H1 (cell line): ENCODE data around the gene ACO1. TPM values are rescaled to one million over a fixed set of nuclear protein-coding genes. Genes with fewer than 3 reads are reported as not detected.

Experiments
- CBX5 ChIP-seq: fragments of 300-800, 300-1000 bp; sonication (generic); IDR thresholded peaks from 2 replicates; pipeline ENCODE4 v1.7.1; 2016; ENCODE audit warnings: antibody characterized with exemption, low read length, low read depth
- CBX8 ChIP-seq: fragments of 300-800, 300-1000 bp; sonication (generic); IDR thresholded peaks from 2 replicates; pipeline ENCODE4 v1.7.1; 2016; ENCODE audit warnings: low read depth, low read length, borderline replicate concordance
- SIRT6 ChIP-seq: IDR thresholded peaks from one replicate; pipeline ENCODE4 v1.7.1; 2012; ENCODE audit warnings: low read length, inconsistent platforms
- SP4 ChIP-seq: IDR thresholded peaks from 2 replicates; pipeline ENCODE4 v1.6.1; 2012; ENCODE audit warnings: low read length, inconsistent platforms
- polyA plus RNA-seq, 7 experiments: library from polyadenylated mRNA; depleted of rRNA in 3 of 7; stranded (reverse) in 5 of 7; unstranded in 2 of 7; fragments of >200 nt in 5 of 7; fragments of 200-250 nt in 2 of 7; gene quantifications; 1 replicate in 5 of 7; 2 replicates in 1 of 7; 4 replicates in 1 of 7; pipeline versions ENCODE4 v1.2.1 to v1.2.3, GENCODE V29; 2011 to 2013; ENCODE audit warnings: missing spikeins in 2 of 7, mixed read lengths in 2 of 7
- total RNA-seq: library from RNA; stranded (reverse); fragmentation: NEBNext Ultra II Directional; extraction: Animal tissue kit (Norgen Biotek cat#: 25700); gene quantifications from 2 replicates; pipeline ENCODE4 v1.2.1, GENCODE V29; 2021

The ACO1 gene
- total and polyA plus RNA-seq, 2 of the 8 experiments (the other 6 are each of a cell fraction or from before 2014, with no cell fraction given), result 39.3 to 49.8 TPM

GRCh38 chr9:32382565-32383320 lies 1.7 kb upstream of the ACO1 start (continued):
- TF ChIP-seq CBX8 (no peak), CBX5 (no peak), SP4 (no peak), SIRT6 (no peak)
- TF ChIP-seq, all 59 proteins: peak for 0
